HG03045 (cell line): ENCODE data around the gene DNAH7.

Experiments
- ATAC-seq: cut with Tn5 transposase; IDR thresholded peaks from one replicate; pipeline ENCODE4 v1.9.1; 2021; ENCODE audit warnings: mild to moderate bottlenecking, moderate library complexity; ENCODE audit not compliant: unreplicated experiment

The DNAH7 gene

DNA sequence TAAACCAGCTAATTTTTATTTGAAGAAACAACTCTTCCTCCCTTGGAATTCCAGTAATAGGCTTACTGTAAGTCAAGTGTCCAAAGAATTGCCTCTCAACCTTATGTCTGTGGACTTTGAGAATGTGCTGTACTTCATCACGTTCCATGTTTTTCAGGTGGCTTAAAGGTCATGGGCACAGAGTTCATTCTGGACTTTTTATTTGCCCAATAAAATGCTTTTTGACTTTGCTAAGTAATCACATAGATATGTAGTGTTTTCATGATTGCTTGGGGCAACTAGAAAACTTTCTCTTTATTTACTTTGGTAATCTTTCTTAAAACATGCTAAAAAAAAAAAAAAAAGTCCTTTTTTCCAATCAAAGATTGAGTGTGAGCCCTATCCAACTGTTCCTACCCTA is 10.4 kb upstream of the DNAH7 start:
- ATAC-seq = no peak

DNA sequence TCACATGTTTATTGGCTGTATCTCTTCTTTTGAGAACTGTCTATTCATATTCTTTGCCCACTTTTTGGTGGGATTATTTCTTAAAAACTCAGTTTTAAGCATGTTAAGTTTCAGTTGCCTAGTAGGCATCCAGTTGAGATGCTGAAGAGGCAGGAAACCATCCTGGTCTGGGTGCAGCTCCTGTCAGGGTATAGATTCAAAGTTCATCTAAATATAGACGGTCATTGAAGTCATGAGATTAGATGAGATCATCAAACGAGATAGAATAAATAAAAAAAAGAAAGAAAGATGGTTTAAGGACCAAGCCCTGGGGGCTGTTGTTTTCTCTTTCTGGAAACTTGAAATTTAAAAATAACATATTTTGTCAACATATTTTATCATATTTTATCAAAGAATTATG is 9.2 kb upstream of the DNAH7 start:
- ATAC-seq = no peak

DNA sequence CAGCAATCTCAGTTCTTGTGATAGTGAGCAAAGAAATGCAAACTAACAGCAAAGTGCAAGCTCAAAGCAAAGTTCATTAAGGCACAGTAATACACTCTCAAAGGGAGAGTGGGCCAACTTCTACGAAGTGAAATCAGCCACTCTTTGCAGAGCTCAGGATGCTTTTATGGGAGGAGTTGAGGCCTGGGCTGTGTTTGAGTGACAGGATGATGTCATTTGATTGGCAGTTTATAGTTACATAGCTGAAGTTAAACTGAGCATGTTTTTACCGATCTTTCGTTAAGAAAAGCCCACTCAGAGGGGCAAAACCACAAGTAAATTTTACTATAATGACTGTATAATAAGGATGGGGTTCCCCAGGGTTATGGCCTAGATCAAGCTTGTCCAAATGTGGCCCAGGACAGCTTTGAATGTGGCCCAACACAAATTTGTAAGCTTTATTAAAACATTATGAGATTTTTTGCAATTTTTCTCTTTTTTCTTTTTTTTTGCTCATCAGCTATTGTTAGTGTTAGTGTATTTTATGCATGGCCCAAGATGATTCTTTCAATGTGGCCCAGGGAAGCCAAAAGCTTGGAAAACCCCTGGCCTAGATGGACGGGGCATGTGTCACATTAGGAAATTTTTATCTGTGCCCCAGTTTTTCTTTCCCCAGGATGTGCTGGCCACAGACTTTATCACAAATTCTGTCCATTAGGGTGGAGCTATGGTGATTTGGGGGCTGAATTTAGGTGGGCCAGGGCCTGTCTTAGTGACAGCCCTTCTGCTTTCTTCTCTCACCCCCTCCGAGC is 8.3 kb upstream of the DNAH7 start:
- no peak for ATAC-seq

DNA sequence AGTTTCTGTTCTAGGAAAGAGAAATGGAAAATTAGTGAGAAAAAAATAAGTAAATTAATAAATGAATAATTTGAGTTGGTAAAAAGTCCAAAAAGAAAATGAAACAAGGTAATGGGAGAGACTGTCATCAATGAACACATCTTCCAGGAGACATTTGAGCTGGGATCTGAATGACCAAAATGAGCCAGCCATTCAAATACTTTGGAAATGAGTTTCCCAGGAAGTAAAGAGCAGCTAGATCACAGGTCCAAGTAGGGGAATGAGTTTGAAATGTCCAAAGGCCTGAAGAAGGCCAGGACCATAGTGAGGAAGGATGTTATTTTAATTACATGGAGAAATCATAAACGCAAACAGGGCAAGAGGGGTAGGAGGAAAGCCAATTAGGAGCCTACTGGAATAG is 6.6 kb upstream of the DNAH7 start:
- ATAC-seq = no peak

DNA sequence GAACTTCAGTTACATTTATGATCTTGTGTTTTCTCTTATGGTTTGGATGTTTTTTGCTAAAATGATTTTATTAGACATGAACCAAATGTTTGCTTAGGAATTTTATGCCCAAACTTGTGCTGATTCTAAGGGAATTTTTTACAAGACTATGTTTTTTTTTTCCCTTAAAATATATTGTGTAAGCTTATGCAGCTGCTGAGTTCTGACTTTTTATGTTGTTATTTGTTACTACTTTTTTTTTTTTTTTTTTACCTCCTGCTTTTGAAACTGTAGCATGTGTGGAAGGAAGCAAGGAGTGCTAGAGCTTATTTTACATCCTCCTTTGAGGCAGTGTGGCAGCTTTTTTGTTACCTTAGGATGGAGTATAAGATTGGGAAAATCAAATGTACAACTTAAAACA is 6.0 kb upstream of the DNAH7 start:
- ATAC-seq = no peak

DNA sequence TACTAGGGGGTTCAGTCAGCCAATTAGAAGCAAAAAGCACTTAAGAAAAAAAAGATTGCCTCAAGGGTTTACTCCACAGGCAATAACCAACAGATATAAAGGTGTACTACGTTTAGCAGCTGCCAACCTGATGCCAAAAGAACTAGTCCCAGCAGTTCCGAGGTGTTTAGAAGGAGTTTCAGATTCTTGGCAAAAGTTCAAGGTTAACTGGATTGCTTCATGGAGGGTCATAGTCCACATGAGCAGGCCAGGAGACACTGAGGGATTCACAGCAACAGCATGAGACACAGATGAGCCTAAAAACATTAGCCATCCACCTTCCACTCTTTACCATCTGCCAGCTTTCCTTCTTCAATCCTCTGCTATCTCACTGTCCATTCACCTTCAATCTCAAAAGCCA is 4.9 kb upstream of the DNAH7 start:
- ATAC-seq = no peak

DNA sequence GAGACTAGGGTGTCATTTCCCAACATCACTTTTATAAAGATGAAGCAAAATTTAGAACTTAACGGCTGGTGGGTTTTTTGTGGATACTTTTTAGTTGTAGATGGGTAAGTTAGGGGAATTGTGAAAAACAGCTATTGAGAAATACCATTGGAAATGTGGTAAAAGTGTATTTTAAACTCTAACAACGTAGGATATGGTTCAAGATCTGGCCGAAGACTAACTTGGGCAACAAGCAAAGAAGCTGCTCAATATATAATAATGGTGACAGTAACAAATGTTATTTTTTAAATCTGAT is 1.6 kb downstream of the DNAH7 start:
- ATAC-seq = no peak

DNA sequence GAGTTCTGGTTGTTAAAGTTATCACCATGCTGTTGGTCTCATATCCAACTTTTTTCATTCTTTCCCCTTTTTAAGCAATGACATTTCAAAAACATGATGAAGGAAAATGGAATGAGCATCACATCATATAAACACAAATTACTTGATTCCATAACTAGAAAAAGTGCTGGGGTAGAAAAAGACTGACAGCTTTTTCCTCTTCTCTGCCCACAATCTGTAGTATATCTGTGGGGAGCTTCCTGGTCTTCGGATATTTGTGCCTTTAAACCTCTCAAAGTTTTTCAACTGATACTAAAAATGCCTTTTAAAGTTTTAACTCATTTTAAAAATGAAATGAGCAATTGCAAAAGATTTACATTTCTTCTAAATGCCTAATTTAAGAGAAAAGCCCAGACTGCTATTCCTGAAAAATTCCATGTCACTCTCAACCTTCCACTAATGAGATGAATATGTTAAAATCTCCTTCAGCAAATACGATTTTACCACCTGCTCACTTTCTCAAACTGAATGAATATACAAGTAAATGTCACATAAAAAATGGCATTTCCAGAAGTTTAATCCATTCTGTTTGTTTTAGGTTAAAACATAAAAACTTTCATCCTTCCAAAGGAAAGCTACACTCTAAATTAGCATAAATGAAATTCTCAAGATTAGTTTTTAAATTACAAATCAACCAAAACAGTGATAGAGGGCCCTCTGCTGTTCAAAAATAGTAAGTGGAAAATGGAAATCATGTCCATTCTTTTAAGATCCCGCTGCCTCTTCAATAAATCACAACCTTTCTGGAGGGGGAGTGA is 2.1 kb downstream of the DNAH7 start:
- ATAC-seq = no peak

DNA sequence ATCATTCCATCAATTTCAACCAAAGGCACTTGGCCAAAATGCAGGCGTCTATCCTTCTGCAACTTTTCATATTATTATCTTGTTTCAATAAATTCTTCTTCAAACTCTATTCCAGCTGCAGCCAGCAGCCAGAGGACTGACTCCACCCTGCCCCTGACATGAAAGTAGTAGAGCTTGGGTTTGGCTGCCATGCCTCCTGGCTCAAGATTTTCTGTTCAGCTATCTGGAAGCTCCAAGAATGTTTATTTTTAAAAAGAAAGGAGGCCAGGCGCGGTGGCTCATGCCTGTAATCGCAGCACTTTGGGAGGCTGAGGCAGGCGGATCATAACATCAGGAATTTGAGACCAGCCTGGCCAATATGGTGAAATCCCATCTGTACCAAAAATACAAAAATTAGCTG is 4.9 kb downstream of the DNAH7 start:
- no peak for ATAC-seq

DNA sequence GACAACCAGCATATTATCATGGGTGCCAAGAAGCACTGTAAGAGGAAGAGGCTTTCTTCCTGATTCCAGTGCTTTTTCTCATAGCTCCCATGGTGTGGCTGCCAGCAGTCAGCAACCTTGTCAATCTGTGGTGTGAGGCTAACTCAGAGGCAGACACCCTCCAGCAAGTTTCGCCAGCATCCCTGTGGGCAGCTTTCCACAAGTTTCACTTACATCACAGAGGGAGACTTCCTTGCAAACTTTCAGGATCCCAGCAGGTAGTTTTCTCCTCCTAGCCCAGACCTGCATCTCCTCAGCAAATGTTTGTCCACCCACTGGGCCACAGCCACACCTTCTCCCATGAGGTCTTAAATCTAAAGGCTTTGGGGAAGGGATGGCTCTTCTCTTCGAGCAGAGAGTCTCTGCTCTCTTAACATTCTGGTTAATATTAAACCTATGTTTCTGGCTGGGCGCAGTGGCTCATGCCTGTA is 9.1 kb downstream of the DNAH7 start:
- ATAC-seq = no peak

DNA sequence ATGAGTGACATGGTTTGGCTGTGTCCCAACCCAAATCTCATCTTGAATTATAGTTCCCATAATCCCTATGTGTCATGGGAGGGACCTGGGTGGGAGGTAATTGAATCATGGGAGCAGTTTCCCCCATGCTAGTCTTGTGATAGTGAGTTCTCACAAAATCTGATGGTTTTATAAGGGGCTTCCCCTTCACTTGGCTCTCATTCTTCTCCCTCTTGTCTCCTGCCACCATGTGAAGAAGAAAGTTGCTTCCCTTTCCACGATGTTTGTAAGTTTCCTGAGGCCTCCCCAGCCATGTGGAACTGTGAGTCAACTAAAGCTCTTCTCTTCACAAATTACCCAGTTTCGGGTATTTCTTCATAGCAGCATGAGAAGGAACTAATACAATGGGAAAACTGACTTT is 14.0 kb downstream of the DNAH7 start:
- no peak for ATAC-seq

DNA sequence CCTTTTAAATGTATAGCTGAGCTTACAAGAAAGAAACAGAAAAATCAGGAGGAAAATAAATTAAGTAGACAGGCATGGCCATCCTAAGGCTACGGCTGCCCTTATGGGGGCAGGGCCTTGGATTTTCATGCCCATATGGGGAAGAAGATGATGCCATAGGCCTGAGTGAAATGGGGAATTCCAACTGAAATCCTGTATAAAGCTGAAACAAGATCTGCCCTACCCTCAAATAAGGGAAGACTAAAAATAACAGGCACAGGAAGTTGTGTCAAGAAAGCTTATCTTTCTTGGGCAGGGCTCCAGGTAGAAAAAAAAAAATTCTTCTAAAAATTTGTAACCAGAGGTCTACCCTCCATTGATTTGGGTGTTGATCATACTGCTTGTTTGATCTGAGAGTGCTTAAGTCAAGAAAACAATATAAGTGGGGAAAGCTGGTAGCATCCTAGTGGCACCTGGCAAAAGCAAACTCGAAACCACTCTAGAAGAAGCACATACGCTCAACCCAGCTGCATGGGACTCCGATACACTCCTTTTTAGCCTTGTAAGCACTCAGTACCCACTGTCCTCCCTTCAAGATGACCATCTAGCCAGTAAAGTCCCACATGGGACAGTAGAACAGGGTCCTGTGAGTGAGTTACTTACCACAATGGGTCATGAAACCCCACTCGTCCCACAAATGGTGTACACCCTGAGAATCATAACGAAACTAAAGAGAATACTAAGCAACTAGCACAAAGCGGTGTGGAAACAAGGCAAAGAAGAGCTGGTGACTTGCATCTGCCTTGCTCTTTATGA is 22.3 kb downstream of the DNAH7 start:
- no peak for ATAC-seq

DNA sequence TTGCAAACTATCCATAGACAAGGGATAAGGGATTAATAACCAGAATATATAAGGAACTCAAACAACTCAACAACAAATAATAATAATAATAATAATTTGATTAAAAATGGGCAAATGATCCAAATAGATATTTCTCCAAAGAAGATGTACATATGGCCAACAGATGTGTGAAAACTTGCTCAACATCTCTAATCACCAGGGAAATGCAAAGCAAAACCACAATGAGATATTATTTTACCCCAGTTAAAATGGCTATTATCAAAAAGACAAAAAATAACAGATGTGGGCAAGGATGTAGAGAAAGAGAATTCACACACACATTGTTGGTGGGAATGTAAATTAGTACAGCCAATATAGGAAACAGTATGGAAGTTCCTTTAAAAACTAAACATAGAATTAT is 26.9 kb downstream of the DNAH7 start:
- ATAC-seq = no peak

DNA sequence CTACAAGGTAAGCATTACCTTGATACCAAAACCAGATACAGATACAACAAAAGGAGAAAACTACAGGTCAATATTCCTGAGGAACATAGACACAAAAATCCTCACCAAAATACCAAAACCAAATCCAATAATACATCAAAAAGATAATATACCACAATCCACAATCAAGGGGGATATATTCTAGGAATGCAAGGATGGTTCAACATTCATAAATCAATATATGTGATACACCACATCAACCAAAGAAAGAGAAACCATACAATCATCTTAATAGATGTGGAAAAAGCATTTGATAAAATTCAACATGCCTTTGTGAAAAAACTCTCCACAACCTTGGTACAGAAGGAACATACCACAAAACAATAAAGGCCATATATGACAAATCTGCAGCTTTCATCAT is 28.4 kb downstream of the DNAH7 start:
- no peak for ATAC-seq

DNA sequence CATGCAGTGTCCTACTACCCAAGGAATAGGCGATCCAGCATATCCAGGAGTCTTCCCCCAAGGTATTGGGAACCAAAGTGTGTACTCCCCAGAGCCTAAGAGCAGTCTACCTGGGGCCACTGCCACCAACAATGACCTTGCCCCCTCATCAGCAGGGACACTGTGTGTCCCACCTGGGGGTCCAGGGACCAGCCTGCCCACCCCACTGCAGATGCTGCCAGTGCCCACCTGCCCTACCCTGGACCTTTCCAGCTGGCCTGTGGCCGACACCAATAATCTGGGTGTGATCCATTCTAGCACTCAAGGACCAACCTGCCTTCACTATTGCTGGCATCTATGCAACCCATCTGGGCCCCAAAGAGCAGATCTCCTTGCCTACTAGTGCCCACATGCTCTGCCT is 32.2 kb downstream of the DNAH7 start:
- ATAC-seq = no peak

DNA sequence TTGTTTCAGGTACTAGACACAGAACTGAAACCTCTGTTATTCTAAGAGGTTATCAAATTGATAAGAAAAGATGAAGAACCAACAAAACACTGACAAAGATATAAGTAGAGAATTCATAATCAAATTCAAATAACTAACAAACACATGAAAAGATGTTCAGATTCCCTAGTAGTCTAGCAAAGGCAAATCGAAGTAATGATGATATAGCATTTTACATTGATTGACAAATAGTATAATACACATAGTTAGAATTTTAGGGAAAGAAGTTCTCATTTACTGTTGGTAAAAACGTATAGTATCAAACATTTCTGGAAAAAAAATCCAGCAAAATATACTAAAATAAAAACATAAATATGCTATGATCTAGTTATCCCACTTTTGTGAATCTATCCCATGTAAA is 50.6 kb downstream of the DNAH7 start:
- no peak for ATAC-seq

DNA sequence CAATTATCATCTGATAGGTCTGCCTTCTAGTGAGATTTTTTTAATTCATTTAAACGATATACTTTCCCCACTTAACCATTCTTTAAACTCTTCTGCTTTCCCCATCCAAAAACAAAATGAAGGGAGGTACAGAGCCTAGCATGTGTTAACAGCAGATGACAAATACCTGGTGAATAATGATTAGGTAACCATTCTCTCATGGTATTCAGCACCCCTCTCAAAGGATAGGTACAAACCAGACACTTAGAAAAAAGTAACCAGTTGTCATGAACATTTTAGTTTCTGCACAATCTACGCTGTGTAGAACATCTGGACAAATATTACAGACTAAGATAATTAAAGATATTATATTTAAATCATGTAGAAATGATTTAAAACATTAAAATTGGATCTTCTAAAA is 56.3 kb downstream of the DNAH7 start:
- no peak for ATAC-seq

DNA sequence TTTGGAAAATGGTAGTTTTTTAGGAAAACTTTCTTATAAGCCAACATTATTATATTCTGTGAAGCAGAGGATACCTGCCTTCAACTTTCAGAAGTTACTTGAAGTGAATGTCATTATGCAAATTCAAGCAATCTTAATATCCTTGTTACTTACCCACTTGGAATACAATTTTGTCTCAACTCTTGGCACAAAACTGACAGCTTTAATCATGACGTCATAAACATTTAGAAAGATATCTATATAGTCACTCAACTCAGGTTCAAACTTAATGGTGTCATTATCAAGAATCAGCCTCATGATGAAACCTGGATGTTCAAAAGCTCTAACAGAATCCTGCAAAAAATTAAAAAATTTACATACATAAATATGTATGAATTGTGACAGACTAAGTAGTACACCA is 68.1 kb downstream of the DNAH7 start:
- ATAC-seq = no peak

DNA sequence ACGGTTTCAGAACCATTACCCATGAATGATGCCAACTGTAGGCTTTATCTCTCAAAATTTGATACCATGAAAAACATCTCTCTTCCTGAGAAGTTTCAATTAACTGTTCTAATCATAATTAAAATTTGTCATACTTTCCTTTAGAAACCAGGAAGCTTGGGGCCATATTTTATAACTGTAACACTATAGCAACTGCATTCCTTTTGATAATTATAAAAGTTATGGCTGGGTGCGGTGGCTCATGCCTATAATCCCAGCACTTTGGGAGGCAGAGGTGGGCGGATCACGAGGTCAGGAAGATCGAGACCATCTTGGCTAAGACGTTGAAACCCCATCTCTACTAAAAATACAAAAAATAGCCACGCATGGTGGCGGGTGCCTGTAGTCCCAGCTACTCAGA is 70.6 kb downstream of the DNAH7 start:
- no peak for ATAC-seq

DNA sequence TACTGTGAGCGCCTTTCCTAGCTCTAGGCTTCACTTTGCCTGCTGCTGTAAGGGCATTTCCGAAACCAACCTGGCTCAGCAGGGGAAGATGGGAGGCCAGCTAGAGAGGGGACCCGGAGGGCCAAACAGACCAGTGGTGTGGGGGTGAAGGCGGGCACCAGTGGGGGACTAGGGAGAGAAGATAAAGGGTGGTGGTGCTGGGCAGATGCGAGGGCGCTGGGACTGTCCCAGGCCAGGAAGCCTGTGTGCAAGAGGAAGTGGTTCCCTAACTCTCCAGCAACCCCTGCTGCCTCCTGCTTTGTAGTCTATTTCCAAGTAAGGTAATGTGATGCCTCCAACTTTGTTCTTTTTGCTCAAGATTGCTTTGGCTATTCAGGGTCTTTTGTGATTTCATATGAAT is 73.1 kb downstream of the DNAH7 start:
- no peak for ATAC-seq

DNA sequence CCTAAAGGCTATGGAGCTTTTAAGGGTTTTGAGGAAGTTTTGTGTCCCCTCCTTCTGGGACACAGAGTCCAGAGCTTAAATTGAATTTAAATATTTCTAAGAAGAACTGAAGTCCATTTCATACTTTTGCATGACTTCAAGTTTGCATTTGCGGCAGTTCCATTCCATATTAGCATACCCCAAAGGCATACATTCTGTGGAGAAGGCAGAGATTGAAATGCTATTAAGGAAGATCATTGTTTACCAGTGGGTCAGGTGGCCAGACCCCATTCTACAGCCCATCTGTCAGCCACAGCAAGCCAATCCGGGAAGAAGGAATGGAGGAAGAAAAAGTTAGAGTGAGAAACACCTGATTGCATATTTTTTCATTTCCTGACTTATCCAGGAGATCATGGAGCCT is 75.0 kb downstream of the DNAH7 start:
- no peak for ATAC-seq

DNA sequence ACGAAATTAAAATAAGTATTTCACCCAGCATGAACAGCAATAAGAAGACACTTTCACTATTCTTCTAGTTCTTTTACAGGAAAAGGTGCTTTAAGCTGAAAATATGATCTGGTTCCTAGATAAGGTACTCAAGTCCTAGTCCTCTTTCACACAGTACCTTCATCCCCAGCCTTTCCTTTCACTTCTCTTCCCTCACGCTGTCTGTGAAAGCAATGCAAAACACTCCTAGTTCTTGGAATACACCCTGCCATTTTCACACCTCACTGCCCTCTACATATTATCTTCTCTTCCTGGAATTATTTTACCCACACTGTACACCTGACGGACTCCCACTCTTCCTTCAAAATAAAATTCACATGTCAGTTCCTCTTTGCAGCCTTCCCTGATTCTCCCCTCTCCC is 82.9 kb downstream of the DNAH7 start:
- ATAC-seq = no peak
